Neural cell (in vitro differentiated cells): ENCODE results near the gene RIMS1.

Experiments used
- CTCF ChIP-seq: fragments of 450-650 bp; IDR thresholded peaks from 2 replicates; pipeline ENCODE4 v1.5.1; 2014; ENCODE audit warnings: antibody characterized with exemption, mild to moderate bottlenecking, moderate library complexity; ENCODE audit not compliant: poor library complexity, severe bottlenecking
- POLR2AphosphoS5 ChIP-seq: IDR thresholded peaks from 2 replicates; pipeline ENCODE4 v1.6.1; 2012

- TF ChIP-seq CTCF (no peak), POLR2AphosphoS5 (no peak)
Measured at GRCh38 chr6:72406517-72406916, 520.2 kb downstream of the RIMS1 start.
